Activated T-cell treated with anti-CD3 and anti-CD28 coated beads, Interleukin-2, amount 50 U/mL, for 72 hours (primary cell): ENCODE data around the gene E2F2. TPM values are rescaled to one million over a fixed set of nuclear protein-coding genes. Genes with fewer than 3 reads are reported as not detected.
A peak's percentile ranks its signal among the peaks of the same experiment; 100 is the strongest.
"Not testable (repeated sequence)": the region's sequence is repeated elsewhere in the genome, so short reads cannot be mapped to it uniquely, and the experiment has no call there.

Experiments
- ATAC-seq, 2 donors: fragments of 150-1000 bp; cut with Tn5 transposase; replicated peaks in 1 of 2; 2 replicates each; pipeline ENCODE4 v1.10.0; 2021; ENCODE audit warnings: moderate library complexity in 2 of 2, mild to moderate bottlenecking in 1 of 2
- DNase-seq, 2 donors: peaks; one replicate each; pipeline ENCODE4 v3.0.0; 2021 to 2022; ENCODE audit warnings: mixed read lengths in 1 of 2
- H3K27ac Mint-ChIP-seq: one replicate; pipeline ENCODE4 v1.8.0; 2022; ENCODE audit warnings: mild to moderate bottlenecking, moderate library complexity, mixed read lengths
- H3K27me3 Mint-ChIP-seq: one replicate; pipeline ENCODE4 v1.8.0; 2022; ENCODE audit warnings: low read depth, mixed read lengths
- H3K36me3 Mint-ChIP-seq, 2 donors: one replicate each; pipeline ENCODE4 v1.8.0; 2022; ENCODE audit warnings: mixed read lengths in 2 of 2, mild to moderate bottlenecking in 1 of 2; ENCODE audit not compliant: insufficient read depth in 2 of 2
- H3K4me1 Mint-ChIP-seq: one replicate; pipeline ENCODE4 v1.8.0; 2022; ENCODE audit warnings: low read depth, mixed read lengths
- H3K4me3 Mint-ChIP-seq, 2 donors: one replicate each; pipeline ENCODE4 v1.8.0; 2022; ENCODE audit warnings: mild to moderate bottlenecking in 2 of 2, mixed read lengths in 2 of 2, moderate library complexity in 2 of 2
- H3K9me3 Mint-ChIP-seq, 2 donors: one replicate each; pipeline ENCODE4 v1.8.0; 2022; ENCODE audit warnings: mixed read lengths in 2 of 2
- total RNA-seq, 2 donors: library from RNA; stranded (reverse); gene quantifications; one replicate each; pipeline ENCODE4 v1.2.3, GENCODE V29; 2022

The E2F2 gene
- total RNA-seq, 2 donors from 2014 or later = 19.9 to 24.7 TPM

DNA sequence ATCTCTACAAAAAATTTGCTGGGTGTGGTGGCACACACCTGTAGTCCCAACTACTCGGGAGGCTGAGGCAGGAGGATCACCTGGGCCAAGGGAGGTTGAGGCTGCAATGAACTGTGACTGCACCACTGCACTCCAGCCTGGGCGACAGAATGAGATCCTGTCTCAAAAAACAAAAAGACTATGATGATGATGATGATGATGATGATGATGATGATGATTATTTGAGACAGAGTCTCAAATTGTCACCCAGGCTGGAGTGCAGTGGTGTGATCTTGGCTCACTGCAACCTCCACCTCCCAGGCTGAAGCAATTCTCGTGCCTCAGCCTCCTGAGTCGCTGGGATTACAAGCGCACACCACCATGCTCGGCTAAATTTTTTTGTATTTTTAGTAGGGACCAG, 38.3 kb downstream of the E2F2 start:
- ATAC-seq, H3K27ac Mint-ChIP-seq, DNase-seq, H3K27me3 Mint-ChIP-seq, H3K36me3 Mint-ChIP-seq, H3K4me3 Mint-ChIP-seq, H3K4me1 Mint-ChIP-seq, H3K9me3 Mint-ChIP-seq: not testable (repeated sequence)

DNA sequence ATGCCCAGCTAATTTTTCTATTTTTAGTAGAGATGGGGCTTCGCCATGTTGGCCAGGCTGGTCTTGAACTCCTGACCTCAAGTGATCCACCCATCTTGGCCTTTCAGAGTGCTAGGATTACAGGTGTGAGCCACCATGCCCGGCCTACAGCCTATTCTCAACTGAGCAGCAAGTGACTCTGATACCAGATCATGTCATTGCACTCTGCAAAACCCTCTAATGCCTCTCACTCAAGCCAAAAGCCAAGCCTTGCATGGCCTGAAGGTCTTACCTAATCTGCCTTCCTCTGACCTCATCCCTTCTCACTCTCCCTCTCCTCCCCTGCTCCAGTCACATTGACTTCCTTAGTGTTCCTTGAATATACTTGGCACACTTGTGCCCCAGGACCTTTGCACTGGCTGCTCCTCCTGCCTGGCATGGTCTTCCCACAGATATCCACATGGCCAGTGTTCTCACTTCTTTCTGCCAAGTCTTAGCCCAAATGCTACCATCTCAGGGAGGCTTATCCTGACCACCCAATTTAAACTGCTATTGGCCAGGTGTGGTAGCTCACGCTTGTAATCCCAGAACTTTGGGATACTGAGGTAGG, 38.8 kb downstream of the E2F2 start:
- Mint-ChIP-seq H3K27ac (no peak overlapping the region), H3K27me3 (no peaks in the 10 kb centered on the region), H3K36me3 (no peaks in the 10 kb centered on the region), H3K4me3 (no peak overlapping the region), H3K4me1 (no peaks in the 10 kb centered on the region), H3K9me3 (no peaks in the 10 kb centered on the region)
- DNase-seq = no peak
- no peak for ATAC-seq

DNA sequence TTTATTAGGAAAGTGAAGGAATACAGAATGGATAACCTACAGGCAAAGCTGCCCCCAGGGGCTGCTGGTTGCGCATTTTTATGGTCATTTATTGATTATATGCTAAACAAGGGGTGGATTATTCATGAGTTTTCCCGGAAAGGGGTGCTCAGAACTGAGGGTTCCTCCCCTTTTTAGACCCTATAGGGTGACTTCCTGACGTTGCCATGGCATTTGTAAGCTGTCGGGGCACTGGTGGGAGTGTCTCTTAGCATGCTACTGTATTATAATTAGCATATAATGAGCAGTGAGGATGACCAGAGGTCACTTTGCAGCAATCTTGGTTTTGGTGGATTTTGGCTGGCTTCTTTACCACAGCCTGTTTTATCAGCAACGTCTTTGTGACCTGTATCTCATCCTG, 41.2 kb downstream of the E2F2 start:
- Mint-ChIP-seq H3K36me3 (no peaks in the 10 kb centered on the region), H3K9me3 (no peaks in the 10 kb centered on the region), H3K4me1 (peaks cover 3% of the 10 kb centered on the region), H3K4me3 (no peak overlapping the region), H3K27me3 (peaks cover 11% of the 10 kb centered on the region), H3K27ac (no peak overlapping the region)
- ATAC-seq (no peak), DNase-seq (no peak)

DNA sequence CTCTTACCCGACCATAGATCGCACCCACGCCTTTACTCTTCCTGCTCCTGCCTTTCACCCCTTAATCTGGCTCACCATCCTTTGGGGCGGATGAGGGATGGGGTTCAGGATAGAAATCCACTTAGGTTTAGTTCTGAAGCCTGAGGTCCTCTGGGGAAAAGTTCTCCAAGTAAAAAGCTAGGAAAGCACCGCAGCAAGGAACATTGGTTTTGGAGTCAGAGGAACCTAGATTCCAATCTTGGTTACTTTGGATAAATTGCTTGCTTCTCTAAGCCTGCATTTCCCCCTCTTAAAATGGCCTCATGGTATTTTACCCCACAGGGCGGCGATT, 46.1 kb downstream of the E2F2 start:
- peak in 1 of 2 donors; percentile 6 for DNase-seq
- ATAC-seq = peak in 1 of 2 donors; percentile 0
- Mint-ChIP-seq H3K9me3 (no peaks in the 10 kb centered on the region), H3K27me3 (peaks cover 34% of the 10 kb centered on the region), H3K36me3 (peaks cover 0 to 3% of the 10 kb centered on the region in 2 donors), H3K4me1 (peaks cover 24% of the 10 kb centered on the region), H3K27ac (no peak overlapping the region), H3K4me3 (peak overlapping the region; percentile 90 to 92)

DNA sequence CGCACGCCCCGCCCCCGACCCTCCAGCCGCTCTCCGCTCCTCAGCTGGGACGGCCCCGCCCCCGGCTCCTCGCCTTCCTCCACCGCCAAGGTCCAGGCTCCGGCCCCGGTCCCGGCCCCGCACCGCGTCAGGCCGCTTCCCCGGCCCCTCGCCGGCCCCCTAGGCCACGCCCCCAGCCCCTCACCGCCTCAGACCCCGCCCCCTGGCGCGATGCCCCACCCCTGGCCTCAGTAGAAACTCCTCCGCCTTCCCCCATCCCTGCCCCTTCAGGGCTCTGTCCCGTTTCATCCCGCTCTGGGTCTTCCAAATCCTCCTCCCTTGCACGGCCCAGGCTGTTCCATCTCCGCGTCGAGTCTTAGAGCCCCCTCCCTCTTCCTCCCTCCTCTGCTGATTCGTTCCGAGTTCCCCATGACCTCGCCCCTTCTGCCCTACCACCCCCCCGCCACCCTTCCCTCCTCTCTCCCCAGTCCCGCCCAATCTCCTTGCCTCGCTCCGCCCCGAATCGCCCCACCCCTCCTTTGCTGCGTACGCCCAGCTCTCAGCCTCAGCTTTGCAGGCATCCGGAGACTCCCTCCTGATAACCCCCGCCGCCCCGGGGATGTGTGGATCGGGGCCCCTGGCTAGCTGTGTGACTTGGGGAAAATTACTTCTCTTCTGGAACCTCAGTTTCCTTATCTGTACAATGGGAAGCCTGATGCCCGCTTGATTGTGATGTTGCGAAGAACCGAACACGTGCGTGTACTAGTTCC, 46.6 kb downstream of the E2F2 start:
- Mint-ChIP-seq H3K36me3 (peaks cover 0 to 3% of the 10 kb centered on the region in 2 donors), H3K27me3 (peaks cover 34% of the 10 kb centered on the region), H3K9me3 (no peaks in the 10 kb centered on the region), H3K4me1 (peaks cover 24% of the 10 kb centered on the region), H3K27ac (no peak overlapping the region), H3K4me3 (peak overlapping the region; percentile 90 to 92)
- DNase-seq (peak; percentile 88 to 92), ATAC-seq (peak; percentile 89 to 90)

DNA sequence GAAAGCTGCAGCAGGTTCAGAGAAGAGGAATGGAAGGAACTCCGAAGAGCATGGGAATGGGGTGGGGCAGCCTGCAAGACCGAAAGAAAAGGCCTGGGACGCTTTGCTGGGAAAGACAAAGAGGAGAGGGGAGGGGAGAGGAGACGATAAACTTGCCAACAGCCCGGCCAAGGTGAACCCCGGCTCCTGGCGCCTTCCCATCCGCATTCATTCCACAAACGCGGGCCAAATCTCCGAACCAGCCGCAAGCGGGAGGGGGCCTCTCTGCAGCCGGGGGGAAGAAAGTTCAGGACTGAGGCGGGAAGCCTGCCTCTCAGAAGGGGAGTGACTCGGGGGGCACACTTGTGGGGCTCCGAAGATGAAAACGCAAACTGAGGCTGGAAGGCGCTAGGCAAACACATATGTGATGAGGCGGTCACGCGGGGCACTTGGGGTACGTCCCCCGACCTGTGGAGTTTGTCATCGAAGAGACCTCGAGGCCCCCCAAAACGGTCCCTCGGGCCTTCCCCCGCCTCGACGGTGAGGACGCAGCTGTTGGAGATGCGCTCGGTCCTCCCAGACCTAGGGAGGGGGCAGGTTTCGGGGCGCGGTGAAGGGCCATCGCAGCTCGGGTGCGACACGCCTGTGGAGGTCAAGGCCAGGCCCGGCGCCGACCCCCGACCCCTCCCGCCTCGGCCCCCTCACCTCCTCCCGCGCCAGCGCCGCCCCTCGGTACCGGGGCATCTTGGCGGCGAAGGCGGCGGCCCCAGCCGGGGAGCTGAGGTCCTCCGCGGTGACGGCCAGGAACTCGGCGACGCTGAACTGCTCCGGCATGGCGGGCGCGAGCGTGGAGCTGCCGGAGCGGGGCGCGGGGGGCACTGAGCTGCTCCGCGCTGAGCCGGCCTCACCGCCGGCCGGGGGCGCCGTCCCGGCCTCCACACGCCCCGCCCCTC, 47.4 kb downstream of the E2F2 start, which contains the start of gene ASAP3:
Gene ASAP3 (minus strand): TSS at position 859 of the 932 bp plus-strand sequence. CDS start 46 bp downstream, at position 813.
- Mint-ChIP-seq H3K36me3 (peaks cover 0 to 3% of the 10 kb centered on the region in 2 donors), H3K4me1 (peaks cover 24% of the 10 kb centered on the region), H3K27ac (no peak within 1 kb of the TSS), H3K9me3 (no peaks in the 10 kb centered on the region), H3K27me3 (peaks cover 34% of the 10 kb centered on the region), H3K4me3 (peak within 1 kb of the TSS; percentile 90 to 92)
- DNase-seq = no peak
- peak; percentile 66 to 68 for ATAC-seq

DNA sequence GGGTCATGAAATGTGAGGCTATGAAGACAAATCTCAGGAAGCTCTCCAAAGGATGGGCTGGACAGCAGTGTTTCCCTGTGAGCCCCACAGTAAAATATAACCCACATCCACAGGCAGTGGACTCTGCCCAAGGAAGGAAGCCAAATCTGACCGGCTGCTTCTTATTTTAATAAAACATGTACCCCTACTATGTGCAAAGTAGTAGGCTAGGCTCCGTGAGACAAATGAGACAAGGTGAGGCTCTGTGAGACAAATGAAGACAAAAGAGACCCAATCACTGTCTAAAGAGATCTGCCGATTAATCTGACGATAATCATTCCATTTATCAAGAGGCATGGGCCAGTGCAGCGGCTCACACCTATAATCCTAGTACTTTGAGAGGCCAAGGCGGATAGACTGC, 49.1 kb downstream of the E2F2 start:
- peaks cover 0 to 3% of the 10 kb centered on the region in 2 donors for H3K36me3 Mint-ChIP-seq
- H3K4me3 Mint-ChIP-seq = peak overlapping the region in 1 of 2 donors; percentile 92
- H3K27me3 Mint-ChIP-seq = peaks cover 34% of the 10 kb centered on the region

DNA sequence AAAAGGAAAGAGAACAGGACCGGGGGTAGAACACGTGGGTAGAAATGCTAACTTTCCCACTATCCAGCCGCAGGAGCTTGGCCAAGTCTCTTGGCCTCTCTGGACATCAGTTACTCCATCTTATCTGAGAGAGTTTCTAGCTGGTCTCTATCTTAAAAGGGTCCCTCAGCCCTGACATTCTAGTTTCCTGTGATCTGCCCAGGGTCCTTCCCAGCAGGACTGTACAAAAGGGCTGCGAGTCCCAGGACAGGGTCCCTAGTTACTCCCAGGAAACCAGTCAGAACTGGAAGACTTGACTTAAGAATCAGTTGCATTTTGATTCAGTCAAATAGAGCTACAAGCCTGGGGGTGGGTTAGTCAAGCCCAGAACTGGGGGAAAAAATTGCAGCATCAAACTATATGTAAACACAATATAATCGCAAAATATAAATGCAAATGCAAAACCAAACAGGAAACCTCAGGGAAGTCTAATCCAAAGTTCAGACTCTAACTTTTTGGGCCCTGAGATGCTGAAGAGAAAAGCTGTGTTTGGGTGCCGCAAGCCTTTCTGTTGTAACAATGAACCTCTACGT, 49.9 kb downstream of the E2F2 start:
- DNase-seq = no peak
- H3K4me3 Mint-ChIP-seq = no peak overlapping the region
- peaks cover 0 to 3% of the 10 kb centered on the region in 2 donors for H3K36me3 Mint-ChIP-seq
- peaks cover 24% of the 10 kb centered on the region for H3K4me1 Mint-ChIP-seq
- H3K27ac Mint-ChIP-seq = no peak overlapping the region
- ATAC-seq = no peak
- peaks cover 36% of the 10 kb centered on the region for H3K27me3 Mint-ChIP-seq
- H3K9me3 Mint-ChIP-seq = no peaks in the 10 kb centered on the region

More for the DNA sequence above, 49.1 kb downstream of the E2F2 start:
- Mint-ChIP-seq H3K9me3 (no peaks in the 10 kb centered on the region), H3K27ac (no peak overlapping the region), H3K4me1 (peaks cover 24% of the 10 kb centered on the region)
- ATAC-seq = no peak
- DNase-seq = no peak

DNA sequence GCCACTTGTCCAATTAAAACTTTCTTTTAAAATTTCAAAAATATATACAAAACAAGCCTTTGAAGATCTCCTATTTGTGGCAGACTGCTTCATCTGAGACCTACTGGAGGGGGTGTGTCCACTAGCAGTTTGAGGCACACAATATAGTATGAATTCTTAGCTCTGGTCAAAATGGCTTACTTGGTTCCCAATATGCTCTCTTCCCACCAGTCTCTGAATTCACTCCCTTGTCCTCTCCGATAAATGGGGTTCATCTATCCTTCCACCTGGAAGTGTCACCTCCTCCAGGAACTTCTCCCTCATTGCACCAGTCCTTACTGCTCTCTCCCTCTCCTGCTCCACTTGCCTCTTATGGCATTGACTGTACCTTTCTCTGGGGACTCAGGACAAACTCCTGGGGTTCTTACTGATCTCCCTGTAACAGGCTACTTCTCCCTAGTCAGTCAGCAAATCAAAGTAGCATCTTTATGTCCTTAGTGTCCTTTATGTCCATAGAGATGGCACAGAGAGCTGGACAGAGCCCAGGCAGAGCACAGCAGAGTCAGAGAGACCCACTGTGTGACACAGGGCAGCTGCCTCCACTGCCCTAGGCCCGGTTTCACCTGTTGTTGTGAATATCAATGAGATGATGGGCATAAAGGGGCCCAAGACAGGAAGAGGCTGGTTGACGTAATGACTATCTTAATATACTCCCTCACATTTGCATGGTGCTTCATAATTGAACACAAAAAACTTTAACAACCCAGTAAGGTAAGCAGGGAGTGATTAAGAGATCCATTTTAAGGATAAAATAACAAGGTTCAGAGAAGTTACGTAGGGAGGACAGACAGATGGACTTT, 50.6 kb downstream of the E2F2 start:
- ATAC-seq = no peak
- DNase-seq = no peak
- H3K36me3 Mint-ChIP-seq = peaks cover 0 to 3% of the 10 kb centered on the region in 2 donors
- peaks cover 33% of the 10 kb centered on the region for H3K27me3 Mint-ChIP-seq
- no peak overlapping the region for H3K4me3 Mint-ChIP-seq
- H3K9me3 Mint-ChIP-seq = no peaks in the 10 kb centered on the region
- peaks cover 24% of the 10 kb centered on the region for H3K4me1 Mint-ChIP-seq
- H3K27ac Mint-ChIP-seq = no peak overlapping the region

DNA sequence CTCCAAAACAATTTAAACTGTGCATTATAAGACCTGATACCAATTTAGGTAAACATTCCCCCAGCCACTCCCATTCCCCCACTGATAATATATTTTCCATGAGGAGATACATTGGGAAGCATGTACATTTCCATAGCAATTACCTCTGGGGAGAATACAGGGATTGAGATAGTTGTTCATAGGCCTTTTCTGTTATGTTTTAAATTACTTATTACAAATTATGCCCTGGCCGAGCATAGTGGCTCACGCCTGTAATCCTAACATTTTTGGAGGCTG, 51.4 kb downstream of the E2F2 start:
- ATAC-seq (no peak), DNase-seq (no peak)
- Mint-ChIP-seq H3K27ac (no peak overlapping the region), H3K27me3 (peaks cover 27% of the 10 kb centered on the region), H3K9me3 (no peaks in the 10 kb centered on the region), H3K4me3 (no peak overlapping the region), H3K36me3 (peaks cover 0 to 3% of the 10 kb centered on the region in 2 donors), H3K4me1 (peaks cover 18% of the 10 kb centered on the region)

DNA sequence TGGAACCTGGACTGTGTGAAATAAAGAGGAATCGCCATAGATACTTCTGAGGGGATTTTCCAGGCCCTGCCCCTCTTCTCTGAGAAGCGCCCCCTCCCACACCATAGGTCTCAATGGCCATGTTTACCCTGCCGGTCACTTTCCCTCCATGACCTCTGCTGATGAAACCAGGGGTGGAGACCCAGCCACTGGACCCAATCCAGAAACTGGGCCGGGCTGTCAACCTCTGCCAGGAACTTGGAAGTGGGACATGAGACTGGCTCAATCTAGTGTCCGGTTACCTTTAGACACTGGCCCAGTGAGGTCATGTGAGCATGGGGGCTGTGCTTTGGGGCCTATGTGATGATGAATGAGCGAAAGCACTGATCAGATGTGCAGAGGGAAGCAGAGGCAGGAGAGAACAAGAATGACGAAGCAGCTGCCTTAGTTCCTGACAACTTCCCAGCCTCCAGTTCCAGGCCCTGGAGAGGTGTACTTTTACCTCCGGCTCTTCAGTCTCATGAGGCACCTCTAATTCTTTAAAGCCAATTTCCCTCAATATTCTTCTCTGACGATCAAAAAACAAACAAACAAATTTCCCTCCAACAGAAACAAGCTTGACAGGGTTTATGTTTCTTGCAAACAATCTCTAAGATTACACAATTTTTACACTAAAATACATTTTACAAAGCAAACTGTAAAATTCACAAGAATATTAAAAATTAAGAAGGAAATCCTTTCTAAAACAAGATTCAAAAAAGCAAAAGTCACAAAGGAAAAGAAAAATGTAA, 52.0 kb downstream of the E2F2 start:
- Mint-ChIP-seq H3K9me3 (no peaks in the 10 kb centered on the region), H3K27me3 (peaks cover 26% of the 10 kb centered on the region), H3K36me3 (peaks cover 0 to 3% of the 10 kb centered on the region in 2 donors), H3K4me1 (peaks cover 17% of the 10 kb centered on the region), H3K4me3 (no peak overlapping the region), H3K27ac (no peak overlapping the region)
- no peak for ATAC-seq
- DNase-seq = no peak
